ENCODE results near the gene RIN3.
"Not testable (repeated sequence)": the region's sequence is repeated elsewhere in the genome, so short reads cannot be mapped to it uniquely, and the experiment has no call there.

The RIN3 gene

GRCh38 chr14:92670643-92671366 is 157.2 kb downstream of the RIN3 start:
- no peak for DNase-seq (ENCODE audit: low spot score)

GRCh38 chr14:92673601-92674150 is 160.1 kb downstream of the RIN3 start:
- DNase-seq (ENCODE audit: low spot score): no peak

GRCh38 chr14:92675421-92675820 is 161.8 kb downstream of the RIN3 start:
- no peak for DNase-seq (ENCODE audit: low spot score)

- no peak for DNase-seq (ENCODE audit: low spot score)
Measured at GRCh38 chr14:92675976-92676375, 162.4 kb downstream of the RIN3 start.

- no peak for DNase-seq (ENCODE audit: low spot score)
Measured at GRCh38 chr14:92676403-92677086, 163.0 kb downstream of the RIN3 start.

- DNase-seq (ENCODE audit: low spot score): no peak
Measured at GRCh38 chr14:92677087-92677668, 163.6 kb downstream of the RIN3 start.

- DNase-seq (ENCODE audit: low spot score): no peak
Measured at GRCh38 chr14:92677955-92678354, 164.4 kb downstream of the RIN3 start.

- no peak for DNase-seq (ENCODE audit: low spot score)
Measured at GRCh38 chr14:92678766-92679165, 165.2 kb downstream of the RIN3 start.

- DNase-seq (ENCODE audit: low spot score): no peak
Measured at GRCh38 chr14:92679246-92679645, 165.7 kb downstream of the RIN3 start.

- DNase-seq (ENCODE audit: low spot score): not testable (repeated sequence)
Measured at GRCh38 chr14:92680330-92680729, 166.7 kb downstream of the RIN3 start.

GRCh38 chr14:92680781-92681650 is 167.4 kb downstream of the RIN3 start:
- DNase-seq (ENCODE audit: low spot score): peak; percentile 77

GRCh38 chr14:92683041-92683440 is 169.5 kb downstream of the RIN3 start:
- DNase-seq (ENCODE audit: low spot score): no peak

GRCh38 chr14:92684801-92685560 is 171.4 kb downstream of the RIN3 start:
- no peak for DNase-seq (ENCODE audit: low spot score)

- no peak for DNase-seq (ENCODE audit: low spot score)
Measured at GRCh38 chr14:92685784-92686355, 172.3 kb downstream of the RIN3 start.

GRCh38 chr14:92686411-92686899 is 172.9 kb downstream of the RIN3 start:
- DNase-seq (ENCODE audit: low spot score): no peak

GRCh38 chr14:92686900-92687427 is 173.4 kb downstream of the RIN3 start:
- DNase-seq (ENCODE audit: low spot score): peak; percentile 69

GRCh38 chr14:92687681-92688433 is 174.3 kb downstream of the RIN3 start:
- DNase-seq (ENCODE audit: low spot score): no peak

- no peak for DNase-seq (ENCODE audit: low spot score)
Measured at GRCh38 chr14:92688434-92689375, 175.1 kb downstream of the RIN3 start.
